SIG-M5 (cell line): Measurements from ENCODE around the gene RTF1.

Experiments used
- DNase-seq: peaks from one replicate; lab custom pipeline; 2025; lab: John Stamatoyannopoulos, UW

The RTF1 gene

GRCh38 chr15:41506796-41507341, 90.0 kb downstream of the RTF1 start:
- DNase-seq = no peak

- no peak for DNase-seq
Measured at GRCh38 chr15:41507820-41508290, 91.0 kb downstream of the RTF1 start.

- DNase-seq = no peak
Measured at GRCh38 chr15:41510728-41511127, 93.8 kb downstream of the RTF1 start.

DNA sequence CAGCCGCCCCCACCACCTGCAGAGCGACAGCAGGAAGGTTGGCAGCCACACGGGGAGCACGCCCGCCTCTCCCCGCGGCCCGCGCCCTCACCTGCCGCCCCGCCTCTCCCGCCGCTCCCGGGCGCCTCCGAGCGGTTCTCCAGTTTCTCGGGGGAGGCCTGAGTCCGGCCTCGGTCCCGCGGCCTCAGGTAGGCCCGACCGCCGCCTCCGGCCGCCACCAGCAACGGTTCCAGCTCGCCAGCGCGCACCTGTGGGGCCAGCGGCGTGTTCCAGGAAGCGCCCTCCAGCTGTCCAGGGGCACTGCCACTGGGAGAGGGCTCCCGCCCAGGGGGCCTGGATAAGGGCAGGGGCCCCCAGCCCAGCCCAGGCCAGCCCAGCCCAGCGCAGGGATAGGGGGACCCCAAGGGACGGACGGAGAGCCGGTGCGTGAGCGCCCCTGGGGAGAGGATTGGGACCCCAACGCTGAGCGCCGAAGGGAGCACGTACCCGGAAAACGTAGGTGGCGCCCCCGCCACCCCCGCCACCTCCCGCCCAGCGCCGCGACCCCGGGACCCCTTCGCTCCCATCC, 94.5 kb downstream of the RTF1 start:
- no peak for DNase-seq

GRCh38 chr15:41511899-41512369, 95.0 kb downstream of the RTF1 start:
- DNase-seq = no peak

DNA sequence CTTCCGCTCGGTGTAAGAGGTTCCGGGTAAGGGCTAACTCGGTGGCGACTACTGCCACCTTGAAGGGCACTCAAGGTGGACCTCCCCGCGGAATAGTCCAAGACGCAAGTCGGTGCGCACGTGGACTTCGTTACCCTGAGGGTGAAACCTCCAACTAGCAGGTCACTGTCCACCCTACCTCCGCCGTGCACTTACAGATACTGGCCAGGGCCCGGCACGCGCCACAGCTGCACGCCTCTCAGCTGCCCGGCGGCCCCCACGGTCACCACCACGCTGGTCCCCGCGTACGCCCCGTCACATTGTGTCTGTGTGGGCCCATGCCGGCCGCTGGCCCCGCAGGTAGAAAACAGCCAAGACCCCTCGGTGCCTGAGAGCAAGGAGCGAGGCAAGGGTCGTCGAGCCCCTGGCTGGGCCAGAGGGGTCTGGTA, 95.6 kb downstream of the RTF1 start:
- DNase-seq = no peak

DNA sequence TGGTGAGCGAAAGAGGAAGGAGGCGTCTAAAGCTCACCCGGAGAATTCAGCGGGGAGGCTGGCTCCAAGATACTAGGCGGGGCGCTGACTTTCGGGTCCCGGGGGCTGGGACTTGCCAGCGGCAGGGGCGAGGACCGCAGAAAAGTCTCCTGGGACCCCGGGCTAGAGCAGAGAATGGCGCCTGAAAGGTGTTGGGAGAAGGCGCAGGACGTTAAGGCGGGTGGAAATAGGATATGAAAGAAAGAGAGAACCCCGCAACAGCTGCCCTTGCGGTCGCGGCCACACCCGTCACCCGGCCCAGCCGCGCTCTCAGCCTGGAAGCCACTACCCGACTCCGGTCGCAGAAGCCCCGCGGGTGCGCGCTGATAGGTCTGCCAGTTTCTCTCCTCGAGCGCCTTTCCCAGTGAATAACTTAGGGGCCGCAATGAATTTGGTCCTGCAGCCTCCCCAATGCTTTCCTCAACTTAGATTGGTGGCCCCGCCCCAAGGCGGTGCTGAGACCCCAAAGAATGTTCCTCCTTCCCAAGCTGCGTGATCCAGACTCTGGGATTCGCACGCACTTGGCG, 96.1 kb downstream of the RTF1 start:
- no peak for DNase-seq

DNA sequence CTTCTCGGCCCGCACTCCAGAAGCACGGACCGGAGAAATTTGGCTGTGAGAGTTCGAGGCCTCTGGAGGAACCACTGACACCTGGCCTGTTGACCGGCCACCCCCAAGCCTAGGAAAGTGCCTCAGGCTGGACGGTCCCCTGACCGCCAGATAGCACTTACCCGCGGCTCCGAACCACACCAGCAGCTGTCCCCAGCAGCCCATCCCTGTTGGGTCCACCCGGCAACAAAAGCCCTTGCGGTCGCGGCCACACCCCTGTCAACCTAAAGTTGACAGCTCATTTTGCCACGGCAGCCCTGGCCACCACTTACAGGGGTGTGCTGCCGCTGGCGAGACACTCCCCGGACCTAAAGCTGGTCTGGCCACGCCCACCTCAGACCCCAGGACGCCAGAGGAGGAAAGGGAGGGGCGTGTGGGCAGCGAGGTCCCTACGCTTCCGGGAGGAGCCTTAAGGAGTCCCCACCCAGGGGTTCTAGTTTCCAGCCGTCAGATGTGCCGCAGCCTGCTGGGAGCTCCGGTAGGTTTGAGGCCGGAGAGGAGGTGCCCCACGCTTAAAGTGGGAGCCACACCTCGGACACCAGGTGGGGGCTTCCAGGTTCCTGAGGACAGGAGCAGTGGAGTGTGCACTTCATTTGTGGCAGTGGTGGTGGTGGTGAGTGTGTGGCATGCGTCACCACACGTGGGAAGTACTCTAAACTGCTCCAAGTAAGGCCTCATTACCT, 96.8 kb downstream of the RTF1 start, which contains the start of gene LTK:
TSS of gene LTK (minus strand) at position 322 of the 722 bp plus-strand sequence. CDS start at position 204, 118 bp downstream.
- no peak for DNase-seq

GRCh38 chr15:41517895-41518449, 101.1 kb downstream of the RTF1 start:
- DNase-seq = no peak

DNA sequence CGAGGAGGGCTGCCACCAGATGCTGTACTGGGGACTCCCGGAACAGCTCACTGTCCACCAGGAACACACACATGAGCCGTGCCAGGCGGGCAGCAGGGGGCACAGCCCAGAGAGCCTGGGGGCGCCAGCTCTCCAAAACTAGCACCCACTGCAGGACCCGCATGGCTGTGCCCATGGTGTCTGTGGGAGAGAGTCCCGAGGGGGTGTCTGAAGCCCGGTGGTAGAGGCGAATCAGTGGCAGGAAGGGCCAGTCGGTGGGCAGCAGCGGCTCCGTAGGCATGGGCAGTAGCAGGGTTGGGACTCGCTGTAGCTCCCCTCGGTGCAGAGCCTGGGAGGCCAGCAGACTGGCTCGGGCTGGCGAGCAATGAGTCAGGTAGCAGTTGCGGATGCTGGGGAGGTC, 103.7 kb downstream of the RTF1 start:
- DNase-seq = no peak

GRCh38 chr15:41521614-41522013, 104.7 kb downstream of the RTF1 start:
- no peak for DNase-seq

GRCh38 chr15:41523097-41523496, 106.2 kb downstream of the RTF1 start:
- DNase-seq = no peak

- no peak for DNase-seq
Measured at GRCh38 chr15:41530363-41530956, 113.6 kb downstream of the RTF1 start.
